ENCODE results near the gene CYB5D1.

- TF ChIP-seq CTCF (IDR thresholded peaks at IDR 0.05; ENCODE audit: poor library complexity, severe bottlenecking) (no peak), POLR2AphosphoS5 (IDR thresholded peaks at IDR 0.05) (no peak), EZH2 (IDR thresholded peaks at IDR 0.05; ENCODE audit: borderline replicate concordance, insufficient read depth, low read length, poor library complexity, severe bottlenecking) (no peak), RAD21 (conservative IDR thresholded peaks at IDR 0.05) (no peak)
Measured at GRCh38 chr17:7846765-7847661, 10.8 kb upstream of the CYB5D1 start.

Data from neural cell (in vitro differentiated cells).